BLaER1 (cell line): ENCODE data around the gene XPA.

Experiments used
- H3K27ac ChIP-seq: shearing (Covaris generic); formaldehyde crosslinking; 2 replicates; pipeline ENCODE4 v1.8.1; 2022
- H3K27me3 ChIP-seq: shearing (Covaris generic); formaldehyde crosslinking; 2 replicates; pipeline ENCODE4 v1.8.1; 2022
- H3K36me3 ChIP-seq: shearing (Covaris generic); formaldehyde crosslinking; 2 replicates; pipeline ENCODE4 v1.8.1; 2022
- H3K4me1 ChIP-seq: shearing (Covaris generic); formaldehyde crosslinking; 2 replicates; pipeline ENCODE4 v1.8.1; 2022
- H3K4me2 ChIP-seq: shearing (Covaris generic); formaldehyde crosslinking; 2 replicates; pipeline ENCODE4 v1.8.1; 2022
- H3K4me3 ChIP-seq: shearing (Covaris generic); formaldehyde crosslinking; 2 replicates; pipeline ENCODE4 v1.8.1; 2022
- H3K9ac ChIP-seq: shearing (Covaris generic); formaldehyde crosslinking; 2 replicates; pipeline ENCODE4 v1.8.1; 2022
- H3K9me3 ChIP-seq: shearing (Covaris generic); formaldehyde crosslinking; 2 replicates; pipeline ENCODE4 v1.8.1; 2022
- H4K20me1 ChIP-seq: shearing (Covaris generic); formaldehyde crosslinking; 2 replicates; pipeline ENCODE4 v1.8.1; 2022
- Cebpa-rat ChIP-seq: shearing (Covaris generic); IDR thresholded peaks from 2 replicates; pipeline ENCODE4 v1.8.1; 2022

XPA gene

DNA sequence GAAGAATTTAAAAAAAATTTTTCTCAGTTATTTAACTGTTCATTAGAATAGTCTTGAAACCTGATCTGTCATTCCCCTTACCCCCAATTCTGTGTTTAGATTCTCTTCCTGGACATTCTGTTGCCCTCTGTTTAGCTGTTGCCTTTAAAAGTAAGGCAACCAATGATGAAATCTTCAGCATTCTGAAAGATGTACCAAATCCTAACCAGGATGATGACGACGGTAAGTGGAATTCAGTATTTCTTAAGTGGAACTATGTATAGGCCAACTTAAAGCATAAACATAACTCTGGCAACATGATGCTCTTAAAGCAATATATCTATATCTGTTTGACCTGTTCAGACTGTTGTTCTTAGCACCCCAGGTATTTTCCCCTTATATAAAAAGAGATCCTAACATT is 36.3 kb downstream of the XPA start:
- H3K4me3 ChIP-seq: no peak overlapping the region
- H4K20me1 ChIP-seq: 0 out of 2 replicates have a peak, but pooled peaks cover 10% of the 10 kb centered on the region
- H3K4me1 ChIP-seq: 0 out of 2 replicates have a peak, but pooled peaks cover 4% of the 10 kb centered on the region
- no peak overlapping the region for H3K4me2 ChIP-seq
- no peaks in the 10 kb centered on the region for H3K9me3 ChIP-seq
- H3K36me3 ChIP-seq: peaks cover 96% of the 10 kb centered on the region
- no peaks in the 10 kb centered on the region for H3K27me3 ChIP-seq
- H3K9ac ChIP-seq: no peak overlapping the region
- no peak for TF ChIP-seq Cebpa-rat
- H3K27ac ChIP-seq: no peak overlapping the region

DNA sequence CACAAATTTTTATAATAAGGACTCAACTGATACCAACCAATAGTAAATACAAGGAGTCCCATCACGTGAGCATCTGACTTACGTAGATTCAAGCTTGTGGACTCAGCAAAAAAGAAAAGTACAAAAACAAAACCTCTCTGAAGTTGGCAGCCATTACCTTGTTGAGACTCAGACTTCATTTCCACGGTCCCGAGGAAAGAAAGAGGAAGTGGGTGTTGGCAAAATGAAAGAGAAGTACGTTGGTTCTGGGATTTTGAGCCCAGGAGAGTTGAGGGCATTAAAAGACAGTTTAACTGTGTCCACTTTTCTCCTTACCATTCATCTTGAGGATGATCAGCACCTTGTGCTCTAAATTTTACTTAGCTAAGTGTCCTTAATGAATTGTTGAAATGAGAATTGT is 36.8 kb downstream of the XPA start:
- Histone ChIP-seq H3K36me3 (peaks cover 97% of the 10 kb centered on the region), H3K9ac (no peak overlapping the region), H3K27ac (no peak overlapping the region), H3K9me3 (no peaks in the 10 kb centered on the region), H3K4me1 (0 out of 2 replicates have a peak, but pooled peaks cover 4% of the 10 kb centered on the region), H4K20me1 (0 out of 2 replicates have a peak, but pooled peaks cover 10% of the 10 kb centered on the region), H3K4me3 (no peak overlapping the region), H3K27me3 (no peaks in the 10 kb centered on the region), H3K4me2 (no peak overlapping the region)
- TF ChIP-seq Cebpa-rat: no peak

DNA sequence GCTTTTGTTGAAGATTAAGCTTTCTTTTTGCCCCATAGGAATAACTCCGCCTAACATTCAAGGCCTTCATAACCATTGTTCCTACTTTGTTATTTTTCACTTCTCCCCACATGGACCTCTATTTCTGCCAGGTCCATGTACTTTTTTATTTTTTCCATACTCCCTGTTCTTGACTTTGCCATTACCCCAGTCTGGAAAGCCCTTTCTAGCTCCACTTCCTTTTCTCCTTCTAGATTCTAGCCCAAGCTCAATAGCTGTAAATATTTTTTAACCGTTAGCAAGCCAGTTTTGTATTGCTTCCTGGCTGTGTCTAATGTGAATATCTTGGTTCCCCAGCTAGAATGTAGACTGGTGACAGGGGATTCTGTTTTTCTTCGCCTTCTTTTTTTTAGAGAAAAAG is 37.4 kb downstream of the XPA start:
- Histone ChIP-seq H3K9ac (no peak overlapping the region), H3K4me3 (no peak overlapping the region), H4K20me1 (0 out of 2 replicates have a peak, but pooled peaks cover 10% of the 10 kb centered on the region), H3K36me3 (peaks cover 97% of the 10 kb centered on the region), H3K27ac (no peak overlapping the region), H3K4me2 (no peak overlapping the region), H3K4me1 (0 out of 2 replicates have a peak, but pooled peaks cover 4% of the 10 kb centered on the region), H3K27me3 (no peaks in the 10 kb centered on the region), H3K9me3 (no peaks in the 10 kb centered on the region)
- no peak for TF ChIP-seq Cebpa-rat

DNA sequence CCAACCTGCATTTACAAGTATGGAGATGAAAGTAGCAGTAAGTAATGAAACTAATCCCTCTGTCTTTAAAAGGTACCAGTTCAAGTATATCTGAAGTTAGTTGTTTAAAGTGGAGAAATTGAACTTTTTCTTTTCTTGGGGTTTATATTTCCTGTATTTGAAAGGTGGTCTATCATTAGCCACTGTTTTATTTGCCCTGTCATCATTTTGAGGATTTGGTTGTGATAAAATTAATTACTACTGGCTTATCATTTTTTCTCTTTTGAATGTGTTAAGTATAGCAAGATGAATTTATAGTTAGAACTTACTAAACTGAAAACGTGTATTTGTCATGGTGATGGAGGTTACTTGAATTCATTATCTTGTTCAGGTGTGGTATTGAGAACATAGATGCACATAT is 38.4 kb downstream of the XPA start:
- no peak overlapping the region for H3K27ac ChIP-seq
- no peaks in the 10 kb centered on the region for H3K9me3 ChIP-seq
- H3K4me2 ChIP-seq: no peak overlapping the region
- TF ChIP-seq Cebpa-rat: no peak
- no peak overlapping the region for H3K4me3 ChIP-seq
- H3K9ac ChIP-seq: no peak overlapping the region
- 0 out of 2 replicates have a peak, but pooled peaks cover 10% of the 10 kb centered on the region for H4K20me1 ChIP-seq
- H3K36me3 ChIP-seq: peaks cover 97% of the 10 kb centered on the region
- 0 out of 2 replicates have a peak, but pooled peaks cover 4% of the 10 kb centered on the region for H3K4me1 ChIP-seq
- H3K27me3 ChIP-seq: no peaks in the 10 kb centered on the region

DNA sequence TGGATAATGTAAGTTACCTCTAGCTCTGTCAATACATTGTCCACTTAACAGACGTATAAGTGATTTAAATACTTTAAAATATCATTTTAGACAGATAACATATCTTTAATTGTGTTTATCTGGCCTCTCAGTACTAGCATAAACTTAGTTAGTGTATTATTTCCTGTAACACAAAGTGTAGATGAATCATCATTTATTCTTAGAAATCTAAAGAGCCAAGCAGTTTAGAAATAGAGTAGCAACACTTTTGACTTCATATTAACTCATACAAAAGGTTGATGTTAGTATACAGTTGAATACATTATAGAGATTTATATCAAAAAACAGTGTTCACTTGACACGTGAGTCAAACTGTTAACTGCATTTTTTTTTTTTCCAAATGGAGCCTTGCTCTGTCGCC is 45.5 kb downstream of the XPA start:
- Histone ChIP-seq H3K27ac (no peak overlapping the region), H4K20me1 (peaks cover 40% of the 10 kb centered on the region), H3K36me3 (peaks cover 92% of the 10 kb centered on the region), H3K4me2 (no peak overlapping the region), H3K9ac (no peak overlapping the region), H3K4me3 (no peak overlapping the region), H3K9me3 (no peaks in the 10 kb centered on the region), H3K4me1 (no peaks in the 10 kb centered on the region), H3K27me3 (no peaks in the 10 kb centered on the region)
- no peak for TF ChIP-seq Cebpa-rat

DNA sequence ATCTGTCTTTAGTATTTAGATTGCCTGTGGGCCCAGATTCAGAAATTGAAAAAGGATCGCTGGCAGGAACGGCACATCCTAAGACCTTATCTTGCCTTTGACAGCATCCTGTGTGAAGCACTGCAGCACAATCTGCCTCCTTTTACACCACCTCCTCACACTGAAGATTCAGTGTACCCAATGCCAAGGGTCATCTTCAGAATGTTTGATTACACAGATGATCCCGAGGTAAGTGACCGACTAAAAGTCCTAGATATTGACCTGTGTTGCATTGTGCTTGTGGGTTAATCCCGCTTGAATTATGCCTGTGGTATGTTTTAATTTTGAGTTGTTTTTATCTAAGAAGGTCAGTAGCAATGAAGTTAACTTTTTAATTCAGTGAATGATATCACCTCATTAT is 49.1 kb downstream of the XPA start:
- H3K4me1 ChIP-seq: no peaks in the 10 kb centered on the region
- no peak overlapping the region for H3K4me3 ChIP-seq
- no peak overlapping the region for H3K4me2 ChIP-seq
- H3K27me3 ChIP-seq: no peaks in the 10 kb centered on the region
- TF ChIP-seq Cebpa-rat: no peak
- H3K27ac ChIP-seq: no peak overlapping the region
- no peaks in the 10 kb centered on the region for H3K9me3 ChIP-seq
- peaks cover 92% of the 10 kb centered on the region for H3K36me3 ChIP-seq
- no peak overlapping the region for H3K9ac ChIP-seq
- peaks cover 59% of the 10 kb centered on the region for H4K20me1 ChIP-seq

DNA sequence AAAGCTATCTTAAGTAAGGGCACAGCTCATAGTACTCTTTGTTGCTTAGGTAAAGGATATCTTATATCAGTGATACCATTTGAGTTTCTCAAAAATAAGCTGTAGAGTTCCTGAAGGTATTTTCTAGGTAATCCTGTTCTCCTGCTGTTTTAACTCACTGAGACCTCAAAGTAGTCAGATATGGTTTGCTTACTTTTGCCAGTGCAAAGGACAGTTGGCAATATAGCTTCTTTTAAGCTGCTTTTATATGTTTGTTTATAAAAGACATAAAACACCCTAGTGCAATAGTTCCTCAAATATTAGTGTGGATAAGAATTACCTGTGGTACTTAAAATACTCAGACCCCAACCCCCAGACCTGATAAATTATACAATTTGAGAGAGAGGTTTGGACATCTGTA is 51.4 kb downstream of the XPA start:
- peaks cover 92% of the 10 kb centered on the region for H3K36me3 ChIP-seq
- H3K4me2 ChIP-seq: no peak overlapping the region
- TF ChIP-seq Cebpa-rat: no peak
- no peaks in the 10 kb centered on the region for H3K27me3 ChIP-seq
- H4K20me1 ChIP-seq: peaks cover 68% of the 10 kb centered on the region
- H3K4me1 ChIP-seq: no peaks in the 10 kb centered on the region
- no peaks in the 10 kb centered on the region for H3K9me3 ChIP-seq
- H3K27ac ChIP-seq: no peak overlapping the region
- H3K4me3 ChIP-seq: no peak overlapping the region
- no peak overlapping the region for H3K9ac ChIP-seq

DNA sequence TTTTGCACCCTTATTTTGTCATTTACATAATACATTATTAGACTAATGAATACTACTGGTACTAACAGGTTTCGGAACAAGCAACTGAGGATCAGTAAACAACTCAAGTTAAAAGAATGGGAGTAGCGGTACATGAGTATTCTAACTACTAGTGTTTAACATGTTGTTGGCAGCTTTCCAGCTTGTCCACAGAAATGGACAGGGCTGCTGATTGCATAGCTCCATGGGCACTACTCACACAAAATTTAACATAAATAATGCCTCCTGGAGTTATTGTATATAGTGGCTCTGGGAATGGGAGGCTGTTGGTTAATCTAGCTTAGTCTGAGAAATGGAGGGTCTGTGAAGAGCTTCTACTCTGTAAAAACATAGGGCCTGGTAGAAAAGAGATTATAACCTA is 56.8 kb downstream of the XPA start:
- Histone ChIP-seq H3K4me1 (peaks cover 32% of the 10 kb centered on the region), H4K20me1 (peaks cover 84% of the 10 kb centered on the region), H3K9ac (no peak overlapping the region), H3K4me2 (no peak overlapping the region), H3K4me3 (no peak overlapping the region), H3K27me3 (no peaks in the 10 kb centered on the region), H3K36me3 (peaks cover 60% of the 10 kb centered on the region), H3K9me3 (no peaks in the 10 kb centered on the region), H3K27ac (no peak overlapping the region)
- TF ChIP-seq Cebpa-rat: no peak

DNA sequence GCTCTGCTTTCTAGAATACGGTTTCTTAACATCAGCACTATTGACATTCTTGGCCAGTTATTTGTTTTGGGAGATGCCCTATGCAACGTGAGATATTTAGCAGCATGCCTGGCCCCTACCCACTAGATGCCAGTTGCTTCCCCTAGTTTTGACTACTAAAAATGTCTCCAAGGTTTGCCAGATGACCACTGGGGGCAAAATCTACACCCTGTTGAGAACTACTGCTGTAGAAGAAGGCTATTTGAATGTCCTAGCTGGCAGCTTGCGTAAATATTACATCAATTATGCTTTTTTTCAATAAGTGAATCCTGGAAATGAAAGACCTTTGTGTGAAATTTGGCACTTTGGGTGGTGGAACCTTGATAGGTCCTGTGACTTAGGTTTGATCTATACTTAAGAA is 58.5 kb downstream of the XPA start:
- Histone ChIP-seq H3K9ac (no peak overlapping the region), H3K4me2 (no peak overlapping the region), H4K20me1 (peaks cover 92% of the 10 kb centered on the region)

DNA sequence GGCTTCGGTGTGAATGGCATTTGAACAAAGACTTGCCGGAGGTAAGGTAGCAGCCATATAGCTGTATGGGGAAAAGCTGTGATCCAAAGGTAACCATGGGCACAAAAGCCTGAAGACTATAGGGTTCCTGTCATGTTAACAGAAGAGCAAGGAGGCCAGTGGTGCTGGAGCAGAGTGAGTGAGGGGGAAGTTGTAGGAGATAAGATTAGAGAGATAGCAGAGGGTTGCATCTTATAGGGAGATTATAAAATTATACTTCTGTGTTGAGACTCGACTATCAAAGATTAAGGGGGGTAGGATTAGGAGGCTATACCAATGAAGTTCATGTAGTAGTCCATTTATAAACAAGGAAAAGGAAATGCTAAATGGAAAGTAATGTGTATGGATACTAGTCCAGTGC is 60.2 kb downstream of the XPA start:
- no peak overlapping the region for H3K4me3 ChIP-seq

More for the DNA sequence above, 58.5 kb downstream of the XPA start:
- peaks cover 43% of the 10 kb centered on the region for H3K36me3 ChIP-seq
- no peak overlapping the region for H3K4me3 ChIP-seq
- TF ChIP-seq Cebpa-rat: no peak
- H3K9me3 ChIP-seq: no peaks in the 10 kb centered on the region
- H3K4me1 ChIP-seq: peaks cover 39% of the 10 kb centered on the region
- H3K27ac ChIP-seq: no peak overlapping the region
- no peaks in the 10 kb centered on the region for H3K27me3 ChIP-seq

DNA sequence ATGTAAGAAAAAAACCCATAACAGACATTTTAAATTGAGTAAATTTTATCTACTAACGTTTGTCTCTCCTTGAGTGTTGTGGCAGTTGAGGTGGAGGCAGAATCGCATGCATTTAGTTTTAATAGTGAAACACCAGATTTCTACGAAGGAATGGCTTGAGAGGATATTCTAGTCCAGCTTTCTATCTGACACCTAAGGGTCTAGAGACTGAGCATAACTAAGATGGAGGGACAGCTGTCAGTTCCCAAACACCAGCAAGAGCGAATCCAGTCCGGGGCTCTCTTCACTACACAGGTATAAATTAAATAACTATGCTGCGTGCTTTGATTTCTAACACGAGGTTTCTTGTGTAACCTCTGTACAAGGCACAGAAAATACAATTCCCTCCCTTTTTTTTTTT is 62.1 kb downstream of the XPA start:
- peak overlapping the region; percentile 14; the same call in 1 of the 2 replicates for H3K27ac ChIP-seq
- peak overlapping the region; percentile 88 for H3K4me2 ChIP-seq
- no peak for TF ChIP-seq Cebpa-rat
- no peaks in the 10 kb centered on the region for H3K27me3 ChIP-seq
- H4K20me1 ChIP-seq: peaks cover 64% of the 10 kb centered on the region
- peak overlapping the region; percentile 97 for H3K9ac ChIP-seq
- peaks cover 52% of the 10 kb centered on the region for H3K4me1 ChIP-seq
- H3K36me3 ChIP-seq: peaks cover 10% of the 10 kb centered on the region; the same call in 1 of the 2 replicates
- peak overlapping the region; percentile 99 for H3K4me3 ChIP-seq
- H3K9me3 ChIP-seq: no peaks in the 10 kb centered on the region

More for the DNA sequence above, 60.2 kb downstream of the XPA start:
- peaks cover 42% of the 10 kb centered on the region for H3K4me1 ChIP-seq
- no peak overlapping the region for H3K27ac ChIP-seq
- TF ChIP-seq Cebpa-rat: no peak
- peaks cover 26% of the 10 kb centered on the region for H3K36me3 ChIP-seq
- H3K9me3 ChIP-seq: no peaks in the 10 kb centered on the region
- no peaks in the 10 kb centered on the region for H3K27me3 ChIP-seq
- peak overlapping the region; percentile 16 for H3K4me2 ChIP-seq
- H3K9ac ChIP-seq: no peak overlapping the region
- H4K20me1 ChIP-seq: peaks cover 80% of the 10 kb centered on the region
